GM18511 (cell line): ENCODE data around the gene ATG7.
"Not testable (repeated sequence)": the region's sequence is repeated elsewhere in the genome, so short reads cannot be mapped to it uniquely, and the experiment has no call there.

Experiments
- ATAC-seq: cut with Tn5 transposase; IDR thresholded peaks from one replicate; pipeline ENCODE4 v1.9.1; 2021; ENCODE audit warnings: mild to moderate bottlenecking, moderate library complexity; ENCODE audit not compliant: unreplicated experiment

Gene ATG7

GRCh38 chr3:11384074-11384473 lies 111.9 kb downstream of the ATG7 start:
- ATAC-seq: no peak

- ATAC-seq: no peak
Measured at GRCh38 chr3:11385326-11385725, 113.1 kb downstream of the ATG7 start.

GRCh38 chr3:11385891-11386290 lies 113.7 kb downstream of the ATG7 start:
- ATAC-seq: no peak

- ATAC-seq: no peak
Measured at GRCh38 chr3:11386465-11387113, 114.4 kb downstream of the ATG7 start.

GRCh38 chr3:11389386-11390268 lies 117.4 kb downstream of the ATG7 start:
- ATAC-seq: no peak

- no peak for ATAC-seq
Measured at GRCh38 chr3:11390411-11391131, 118.4 kb downstream of the ATG7 start.

- ATAC-seq: no peak
Measured at GRCh38 chr3:11391174-11391879, 119.1 kb downstream of the ATG7 start.

GRCh38 chr3:11392014-11392859 lies 120.0 kb downstream of the ATG7 start:
- no peak for ATAC-seq

GRCh38 chr3:11392860-11393114 lies 120.6 kb downstream of the ATG7 start:
- ATAC-seq: no peak

GRCh38 chr3:11393401-11393800 lies 121.2 kb downstream of the ATG7 start:
- ATAC-seq: no peak

- no peak for ATAC-seq
Measured at GRCh38 chr3:11394392-11394791, 122.2 kb downstream of the ATG7 start.

- no peak for ATAC-seq
Measured at GRCh38 chr3:11400213-11400612, 128.0 kb downstream of the ATG7 start.

GRCh38 chr3:11401434-11401833 lies 129.2 kb downstream of the ATG7 start:
- ATAC-seq: no peak

GRCh38 chr3:11405323-11405722 lies 133.1 kb downstream of the ATG7 start:
- no peak for ATAC-seq

- ATAC-seq: no peak
Measured at GRCh38 chr3:11407644-11408043, 135.4 kb downstream of the ATG7 start.

- ATAC-seq: not testable (repeated sequence)
Measured at GRCh38 chr3:11408324-11408859, 136.2 kb downstream of the ATG7 start.

- ATAC-seq: no peak
Measured at GRCh38 chr3:11410564-11410963, 138.4 kb downstream of the ATG7 start.

GRCh38 chr3:11411956-11412355 lies 139.8 kb downstream of the ATG7 start:
- no peak for ATAC-seq

GRCh38 chr3:11413071-11413470 lies 140.9 kb downstream of the ATG7 start:
- ATAC-seq: no peak

- ATAC-seq: no peak
Measured at GRCh38 chr3:11415099-11415498, 142.9 kb downstream of the ATG7 start.
